ENCODE results near the gene PTK6. TPM values are rescaled to one million over a fixed set of nuclear protein-coding genes. Genes with fewer than 3 reads are reported as not detected.
A peak's percentile ranks its signal among the peaks of the same experiment; 100 is the strongest.

The PTK6 gene
- total RNA-seq: not detected
- long read RNA-seq: 0 reads

DNA sequence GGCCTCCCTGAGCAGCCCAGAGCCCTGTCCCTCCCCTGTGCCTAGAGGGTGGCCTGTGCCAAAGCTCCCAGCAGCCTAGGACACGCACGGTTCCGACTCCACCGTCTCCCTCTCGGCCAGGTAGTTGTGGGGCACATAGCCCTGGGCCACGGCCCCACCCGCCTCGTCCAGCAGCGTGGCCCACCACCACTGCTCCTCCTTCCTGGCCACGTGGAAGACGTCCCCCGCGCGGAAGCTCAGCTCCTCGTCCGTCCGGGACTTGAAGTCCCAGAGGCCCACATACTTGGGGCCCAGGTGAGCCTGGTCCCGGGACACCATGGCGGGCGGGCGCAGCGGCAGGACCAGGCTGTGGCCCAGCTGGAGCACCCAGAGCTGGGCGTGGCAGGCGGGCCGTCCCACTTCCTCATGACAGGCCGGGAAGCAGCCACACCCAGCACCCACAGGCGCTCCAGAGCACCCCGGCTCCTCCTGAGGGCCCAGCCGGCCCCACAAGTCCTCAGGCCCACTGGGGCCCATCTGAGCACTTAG, at the start of gene PTK6:
PTK6 (minus strand) TSS at position 380 of the 528 bp plus-strand sequence; CDS start at position 318, 62 bp downstream.
- H3K9me3 ChIP-seq (replicated peaks): no peaks in the 10 kb centered on the region
- intact Hi-C loops (cut with micrococcal nuclease): loop anchor here (5.0 kb wide), 1 partner anchor 435 kb away; no protein-coding TSS in a partner anchor
- H3K4me3 ChIP-seq: peak within 1 kb of the TSS; percentile 55
- no peaks in the 10 kb centered on the region for H3K36me3 ChIP-seq
- TF ChIP-seq, protein P1, sequence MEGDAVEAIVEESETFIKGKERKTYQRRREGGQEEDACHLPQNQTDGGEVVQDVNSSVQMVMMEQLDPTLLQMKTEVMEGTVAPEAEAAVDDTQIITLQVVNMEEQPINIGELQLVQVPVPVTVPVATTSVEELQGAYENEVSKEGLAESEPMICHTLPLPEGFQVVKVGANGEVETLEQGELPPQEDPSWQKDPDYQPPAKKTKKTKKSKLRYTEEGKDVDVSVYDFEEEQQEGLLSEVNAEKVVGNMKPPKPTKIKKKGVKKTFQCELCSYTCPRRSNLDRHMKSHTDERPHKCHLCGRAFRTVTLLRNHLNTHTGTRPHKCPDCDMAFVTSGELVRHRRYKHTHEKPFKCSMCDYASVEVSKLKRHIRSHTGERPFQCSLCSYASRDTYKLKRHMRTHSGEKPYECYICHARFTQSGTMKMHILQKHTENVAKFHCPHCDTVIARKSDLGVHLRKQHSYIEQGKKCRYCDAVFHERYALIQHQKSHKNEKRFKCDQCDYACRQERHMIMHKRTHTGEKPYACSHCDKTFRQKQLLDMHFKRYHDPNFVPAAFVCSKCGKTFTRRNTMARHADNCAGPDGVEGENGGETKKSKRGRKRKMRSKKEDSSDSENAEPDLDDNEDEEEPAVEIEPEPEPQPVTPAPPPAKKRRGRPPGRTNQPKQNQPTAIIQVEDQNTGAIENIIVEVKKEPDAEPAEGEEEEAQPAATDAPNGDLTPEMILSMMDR (IDR thresholded peaks at IDR 0.05; ENCODE audit: borderline replicate concordance): no peak
- DNase-seq: peak; percentile 57
- peaks cover 37% of the 10 kb centered on the region for H3K27me3 ChIP-seq (ENCODE audit: low read depth)
- H3K4me1 ChIP-seq: peaks cover 25% of the 10 kb centered on the region
- H3K27ac ChIP-seq (replicated peaks): peak within 1 kb of the TSS; percentile 66

- TF ChIP-seq, protein P1 (IDR thresholded peaks at IDR 0.05; ENCODE audit: borderline replicate concordance): no peak
These were observed 49.6 kb upstream of the PTK6 start for GRCh38 chr20:63586797-63587196.

DNA sequence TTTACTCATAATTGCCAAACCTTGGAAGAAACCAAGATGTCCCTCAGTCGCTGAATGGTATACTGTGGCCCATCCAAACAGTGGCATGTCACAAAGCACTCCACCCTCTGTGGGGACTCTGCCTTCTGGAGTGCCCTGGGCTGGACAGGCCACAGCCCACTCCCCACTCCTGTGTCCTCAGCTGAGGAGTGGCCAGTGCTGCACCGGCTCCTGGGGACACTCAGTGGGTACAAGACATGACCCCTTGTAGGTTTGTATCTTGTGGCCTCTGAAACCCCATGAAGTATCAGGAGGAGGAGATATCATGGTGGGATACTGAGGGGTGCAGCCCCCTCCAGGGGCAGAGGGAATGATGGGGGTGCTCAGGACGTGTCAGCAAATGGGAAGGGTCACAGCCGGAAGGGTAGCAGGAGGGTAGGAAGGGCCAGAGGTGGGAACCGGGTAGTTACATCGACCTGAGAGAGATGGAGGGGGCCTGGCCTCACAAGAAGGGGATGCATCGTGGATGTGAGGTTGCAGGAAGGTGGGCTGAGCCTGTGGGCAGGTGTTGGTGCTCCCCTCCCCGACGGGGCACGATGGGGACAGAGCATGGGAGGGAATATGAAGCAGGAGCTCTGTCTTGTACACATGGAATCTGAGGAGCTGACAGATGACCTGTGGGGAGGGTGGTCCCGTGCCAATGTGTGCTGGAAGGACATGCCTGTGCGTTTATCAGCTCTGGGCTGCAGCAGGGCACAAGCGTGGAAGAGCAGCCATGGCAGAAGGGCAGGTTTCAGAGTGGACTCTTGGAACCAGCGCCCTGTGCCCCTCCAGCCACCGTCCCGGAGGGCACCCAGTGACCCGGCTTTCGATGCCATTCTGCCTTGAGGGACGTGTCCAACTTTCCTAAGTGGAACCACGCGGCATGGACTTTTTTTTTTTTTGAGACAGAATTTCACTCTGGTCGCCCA, 48.7 kb upstream of the PTK6 start:
- DNase-seq: no peak

More at GRCh38 chr20:63586797-63587196, 49.6 kb upstream of the PTK6 start:
- Histone ChIP-seq H3K36me3 (peaks cover 38% of the 10 kb centered on the region), H3K27ac (replicated peaks) (no peak overlapping the region), H3K4me3 (no peak overlapping the region), H3K27me3 (ENCODE audit: low read depth) (no peaks in the 10 kb centered on the region), H3K4me1 (peaks cover 10% of the 10 kb centered on the region), H3K9me3 (replicated peaks) (no peaks in the 10 kb centered on the region)
- DNase-seq: no peak
- intact Hi-C loops (cut with micrococcal nuclease): no loop called here

DNA sequence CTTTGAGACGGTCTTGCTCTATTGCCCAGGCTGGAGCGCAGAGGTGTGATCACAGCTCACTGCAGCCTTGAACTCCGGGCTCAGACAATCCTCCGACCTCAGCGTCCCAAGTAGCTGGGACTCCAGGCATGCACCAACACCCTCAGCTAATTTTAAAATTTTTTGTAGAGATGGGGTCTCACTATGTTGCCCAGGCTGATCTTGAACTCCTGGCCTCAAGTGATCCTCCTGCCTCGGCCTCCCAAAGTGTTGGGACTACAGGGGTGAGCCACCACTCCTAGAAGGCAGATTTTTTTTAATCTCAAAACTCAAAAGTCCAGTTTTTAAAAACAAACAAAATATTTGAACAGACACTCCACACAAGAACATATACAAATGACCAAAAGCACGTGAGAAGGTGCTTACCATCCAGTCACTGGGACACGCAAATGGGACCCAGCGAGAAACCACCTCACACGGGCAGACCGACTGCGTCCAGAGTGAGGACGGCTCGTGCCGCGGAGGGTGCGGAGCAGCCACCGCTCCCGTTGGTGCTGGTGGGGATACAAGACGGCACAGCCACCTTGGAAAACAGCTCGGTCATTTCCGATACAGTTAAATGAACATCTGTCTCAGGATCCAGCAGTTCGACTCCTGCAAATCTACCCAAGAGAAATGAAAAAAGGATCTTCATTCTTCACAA, 45.3 kb upstream of the PTK6 start:
- no peaks in the 10 kb centered on the region for H3K9me3 ChIP-seq (replicated peaks)
- H3K27me3 ChIP-seq (ENCODE audit: low read depth): no peaks in the 10 kb centered on the region
- peaks cover 13% of the 10 kb centered on the region for H3K4me1 ChIP-seq
- TF ChIP-seq, protein P1 (IDR thresholded peaks at IDR 0.05; ENCODE audit: borderline replicate concordance): no peak
- intact Hi-C loops (cut with micrococcal nuclease): no loop called here
- DNase-seq: no peak
- no peaks in the 10 kb centered on the region for H3K36me3 ChIP-seq
- no peak overlapping the region for H3K4me3 ChIP-seq
- H3K27ac ChIP-seq (replicated peaks): no peak overlapping the region

More for the DNA sequence above, 48.7 kb upstream of the PTK6 start:
- Histone ChIP-seq H3K27ac (replicated peaks) (no peak overlapping the region), H3K27me3 (ENCODE audit: low read depth) (no peaks in the 10 kb centered on the region), H3K9me3 (replicated peaks) (no peaks in the 10 kb centered on the region), H3K4me1 (peaks cover 10% of the 10 kb centered on the region), H3K4me3 (no peak overlapping the region), H3K36me3 (peaks cover 29% of the 10 kb centered on the region)
- intact Hi-C loops (cut with micrococcal nuclease): no loop called here
- TF ChIP-seq, protein P1 (IDR thresholded peaks at IDR 0.05; ENCODE audit: borderline replicate concordance): no peak

DNA sequence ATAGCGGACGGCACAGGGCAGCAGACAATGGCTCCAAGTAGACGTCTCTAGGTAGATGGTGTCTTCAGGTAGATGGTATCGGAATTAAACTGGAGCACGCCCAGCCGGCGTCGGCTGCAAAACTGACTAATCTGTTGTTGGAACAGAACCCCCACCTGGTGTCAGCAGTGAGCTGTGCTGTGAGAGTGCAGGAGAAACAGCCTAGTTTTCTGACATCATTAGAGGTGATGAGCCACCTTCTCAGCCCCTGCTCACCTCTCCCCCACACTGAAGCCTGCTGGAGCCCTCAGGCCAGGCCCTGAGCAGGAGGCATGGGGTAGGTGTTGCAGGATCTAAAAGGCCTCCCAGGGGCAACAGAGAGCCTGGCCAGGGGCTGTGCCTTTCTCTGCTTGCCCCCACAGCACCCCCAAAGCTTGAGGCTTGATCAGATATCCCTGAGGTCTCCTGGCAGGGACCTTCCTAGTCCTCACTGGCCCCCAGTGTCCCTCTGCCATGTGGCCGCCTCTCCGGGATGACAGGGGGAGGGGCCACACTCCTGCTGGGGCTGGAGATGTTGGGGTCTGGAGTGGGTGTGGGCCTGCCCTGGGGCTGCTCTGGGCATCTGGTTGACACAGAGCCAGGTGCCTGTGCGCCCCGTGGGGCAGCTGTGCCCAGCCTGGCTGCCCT, 43.8 kb upstream of the PTK6 start:
- no peaks in the 10 kb centered on the region for H3K27me3 ChIP-seq (ENCODE audit: low read depth)
- intact Hi-C loops (cut with micrococcal nuclease): no loop called here

More for the DNA sequence above, 43.8 kb upstream of the PTK6 start:
- TF ChIP-seq, protein P1 (IDR thresholded peaks at IDR 0.05; ENCODE audit: borderline replicate concordance): peak; percentile 43
- H3K27ac ChIP-seq (replicated peaks): no peak overlapping the region
- H3K9me3 ChIP-seq (replicated peaks): no peaks in the 10 kb centered on the region
- H3K4me3 ChIP-seq: no peak overlapping the region
- H3K36me3 ChIP-seq: no peaks in the 10 kb centered on the region
- no peak for DNase-seq
- H3K4me1 ChIP-seq: peaks cover 11% of the 10 kb centered on the region

Data from left ventricle myocardium inferior (tissue), 1 donor.